PC-3 (cell line): ENCODE results near the gene PTDSS2. TPM values are rescaled to one million over a fixed set of nuclear protein-coding genes. Genes with fewer than 3 reads are reported as not detected.

Experiments used
- ATAC-seq: fragments of 200-7000 bp; cut with Tn5 transposase; 2 replicates; pipeline ENCODE4 v1.9.1; 2020; ENCODE audit warnings: mild to moderate bottlenecking, moderate library complexity
- BruUV-seq: library from RNA; stranded (reverse); fragments of 400-500 nt; replicated peaks from 2 replicates; lab custom pipeline; 2021; lab: Mats Ljungman, UMichigan
- CTCF ChIA-PET: fragments of 300-600 bp; sonication (Branson Sonifier 250); formaldehyde crosslinking; loops from one replicate; lab custom pipeline; 2022; ENCODE audit warnings: antibody characterized with exemption; lab: Charles Lee
- POLR2A ChIA-PET: fragments of 300-600 bp; sonication (Branson Sonifier 250); formaldehyde crosslinking; loops from one replicate; lab custom pipeline; 2022; ENCODE audit warnings: antibody characterized with exemption; ENCODE audit not compliant: unreplicated experiment; lab: Charles Lee
- DNase-seq: peaks from one replicate; pipeline ENCODE4 v3.0.0-alpha.2; 2015
- H2AFZ ChIP-seq: fragments of 300-600 bp; sonication (generic); 2 replicates; pipeline ENCODE4 v1.6.0; 2016; ENCODE audit warnings: antibody characterized with exemption, low read length
- H3F3A ChIP-seq: fragments of 300-600 bp; sonication (generic); one replicate; pipeline ENCODE4 v1.6.0; 2017; ENCODE audit warnings: antibody characterized with exemption, low read length, control low read depth, mild to moderate bottlenecking; ENCODE audit not compliant: unreplicated experiment
- H3K27ac ChIP-seq: fragments of 300-600 bp; sonication (generic); 2 replicates; pipeline ENCODE4 v1.5.1; 2016; ENCODE audit warnings: mild to moderate bottlenecking, low read length
- H3K27me3 ChIP-seq: fragments of 300-600 bp; sonication (generic); 2 replicates; pipeline ENCODE4 v1.6.1; 2016; ENCODE audit warnings: low read length, mixed read lengths
- H3K36me3 ChIP-seq: fragments of 300-600 bp; sonication (generic); 2 replicates; pipeline ENCODE4 v1.6.1; 2016; ENCODE audit warnings: low read depth, mixed run types, low read length, mixed read lengths
- H3K4me1 ChIP-seq: fragments of 300-600 bp; sonication (generic); 2 replicates; pipeline ENCODE4 v1.5.1; 2016; ENCODE audit warnings: low read length; ENCODE audit not compliant: insufficient read depth
- H3K4me2 ChIP-seq: fragments of 300-600 bp; sonication (generic); 2 replicates; pipeline ENCODE4 v1.6.0; 2016; ENCODE audit warnings: low read length
- H3K4me3 ChIP-seq: fragments of 300-600 bp; sonication (generic); 2 replicates; pipeline ENCODE4 v1.5.1; 2016; ENCODE audit warnings: mild to moderate bottlenecking, low read length, mixed read lengths
- H3K79me2 ChIP-seq: fragments of 300-600 bp; sonication (generic); 2 replicates; pipeline ENCODE4 v1.6.1; 2017; ENCODE audit warnings: low read length, mixed read lengths
- H3K9ac ChIP-seq: fragments of 300-600 bp; sonication (generic); 2 replicates; pipeline ENCODE4 v1.6.0; 2016; ENCODE audit warnings: mild to moderate bottlenecking, low read length
- H3K9me2 ChIP-seq: fragments of 300-600 bp; sonication (generic); replicated peaks from 2 replicates; pipeline ENCODE4 v1.6.1; 2016; ENCODE audit warnings: mixed run types, low read length, mixed read lengths
- H3K9me3 ChIP-seq: fragments of 300-600 bp; sonication (generic); 2 replicates; pipeline ENCODE4 v1.6.1; 2016; ENCODE audit warnings: low read length, mixed read lengths
- H4K20me1 ChIP-seq: fragments of 300-600 bp; sonication (generic); 2 replicates; pipeline ENCODE4 v1.6.1; 2016; ENCODE audit warnings: low read length, mixed read lengths
- CTCF ChIP-seq: fragments of 300-600 bp; sonication (generic); conservative IDR thresholded peaks from 2 replicates; pipeline ENCODE4 v1.5.1; 2017; ENCODE audit warnings: antibody characterized with exemption, low read depth, mild to moderate bottlenecking, low read length
- EZH2 ChIP-seq: fragments of 300-600 bp; sonication (generic); IDR thresholded peaks from one replicate; pipeline ENCODE4 v1.6.1; 2017; ENCODE audit warnings: antibody characterized with exemption, mild to moderate bottlenecking, low read length; ENCODE audit not compliant: unreplicated experiment
- EZH2phosphoT487 ChIP-seq: fragments of 300-600 bp; sonication (generic); IDR thresholded peaks from 2 replicates; pipeline ENCODE4 v1.6.1; 2018; ENCODE audit warnings: mild to moderate bottlenecking, antibody characterized with exemption, low read length, borderline replicate concordance
- intact Hi-C: fragments of 100-400 bp; cut with micrococcal nuclease; formaldehyde crosslinking; loops from 2 replicates; pipeline ENCODE4 v1.9.0; 2023
- total RNA-seq: library from RNA; depleted of rRNA; stranded (reverse); fragments of >200 nt; gene quantifications from 2 replicates; pipeline ENCODE4 v1.2.3, GENCODE V29; 2014

Gene PTDSS2
- total RNA-seq, 1 experiment from 2014 or later: 53.0 TPM

- no TSS peak for BruUV-seq
- Histone ChIP-seq H3K27me3 (no peaks in the 10 kb centered on the region), H3K9me3 (no peaks in the 10 kb centered on the region), H3F3A (no peaks in the 10 kb centered on the region), H3K36me3 (no peaks in the 10 kb centered on the region), H3K4me1 (peaks cover 17% of the 10 kb centered on the region), H3K9ac (peak overlapping the region; percentile 80; the same call in 1 of the 2 replicates), H3K27ac (no peak overlapping the region), H2AFZ (no peak overlapping the region), H3K9me2 (no peaks in the 10 kb centered on the region), H4K20me1 (peaks cover 4% of the 10 kb centered on the region; the same call in 1 of the 2 replicates), H3K79me2 (peaks cover 16% of the 10 kb centered on the region), H3K4me2 (peak overlapping the region; percentile 92; the same call in 1 of the 2 replicates), H3K4me3 (peak overlapping the region; percentile 89)
- ATAC-seq: peak; percentile 4
- POLR2A ChIA-PET: no interaction called here
- CTCF ChIA-PET: no interaction called here
- intact Hi-C loops: no loop called here
- TF ChIP-seq EZH2 (no peak), CTCF (no peak), EZH2phosphoT487 (no peak)
- no peak for DNase-seq
Observed at GRCh38 chr11:535210-535518, 85.1 kb downstream of the PTDSS2 start.

GRCh38 chr11:535519-536454 is 85.7 kb downstream of the PTDSS2 start, which contains the start of gene HRAS:
Gene HRAS, minus strand, starts transcription at chr11:535576.
- DNase-seq (peak; percentile 94), ATAC-seq (peak; percentile 77)
- H3K9me3 ChIP-seq: no peaks in the 10 kb centered on the region
- peak within 1 kb of the TSS; percentile 95 for H2AFZ ChIP-seq
- ChIA-PET CTCF (interaction anchor here (1.0 kb wide), 1 partner anchor 87 kb away, joined by 3 read pairs; no protein-coding TSS in a partner anchor), POLR2A (interaction anchor here (0.6 to 1.1 kb wide), 2 partner anchors 40 to 79 kb away, joined by 3 to 7 read pairs; partner anchors contain the start of gene PHRF1)
- H3K27ac ChIP-seq: peak within 1 kb of the TSS; percentile 63
- no peaks in the 10 kb centered on the region for H3K27me3 ChIP-seq
- H3K4me1 ChIP-seq: peaks cover 17% of the 10 kb centered on the region
- peak within 1 kb of the TSS; percentile 92 for H3K4me2 ChIP-seq
- H3K9ac ChIP-seq: peak within 1 kb of the TSS; percentile 80
- BruUV-seq: TSS peak; percentile 24
- no peaks in the 10 kb centered on the region for H3K36me3 ChIP-seq
- peaks cover 16% of the 10 kb centered on the region for H3K79me2 ChIP-seq
- no peaks in the 10 kb centered on the region for H3F3A ChIP-seq
- peaks cover 4% of the 10 kb centered on the region; the same call in 1 of the 2 replicates for H4K20me1 ChIP-seq
- peak within 1 kb of the TSS; percentile 89 for H3K4me3 ChIP-seq
- intact Hi-C loops: loop anchor here (2.0 kb wide), 2 partner anchors 29 to 41 kb away; partner anchors contain the start of genes PHRF1 and RNH1
- TF ChIP-seq CTCF (no peak), EZH2 (no peak)
- H3K9me2 ChIP-seq: no peaks in the 10 kb centered on the region
